ENCODE measurements around the gene FAM163B. TPM values are rescaled to one million over a fixed set of nuclear protein-coding genes. Genes with fewer than 3 reads are reported as not detected.

The FAM163B gene
- not detected for total RNA-seq

- DNase-seq, result peak; percentile 41 to 49
Measured at GRCh38 chr9:133609311-133610098, at the start of gene FAM163B. TSS of gene FAM163B (minus strand) at chr9:133609389. CDS start at chr9:133580223, 29,166 bp downstream.

GRCh38 chr9:133657120-133657661 is 48.0 kb upstream of the FAM163B start:
- H3K9me3 Mint-ChIP-seq, result no peaks in the 10 kb centered on the region
- H3K27ac Mint-ChIP-seq, result no peak overlapping the region
- H3K27me3 Mint-ChIP-seq (ENCODE audit: low read depth), result peaks cover 41% of the 10 kb centered on the region
- DNase-seq (no peak), ATAC-seq (replicated peaks in 1 of 2) (no peak)
- no peak overlapping the region for H3K4me3 Mint-ChIP-seq
- H3K4me1 Mint-ChIP-seq (ENCODE audit: low read depth), result peaks cover 38% of the 10 kb centered on the region
- no peaks in the 10 kb centered on the region for H3K36me3 Mint-ChIP-seq (ENCODE audit: insufficient read depth in 2 of 2)

More at GRCh38 chr9:133609311-133610098, at the start of gene FAM163B:
- Mint-ChIP-seq H3K4me3 (no peak within 1 kb of the TSS), H3K36me3 (ENCODE audit: insufficient read depth in 2 of 2) (no peaks in the 10 kb centered on the region), H3K27ac (no peak within 1 kb of the TSS), H3K4me1 (ENCODE audit: low read depth) (no peaks in the 10 kb centered on the region), H3K27me3 (ENCODE audit: low read depth) (peaks cover 41% of the 10 kb centered on the region), H3K9me3 (no peaks in the 10 kb centered on the region)
- ATAC-seq (replicated peaks in 1 of 2), result peak in 1 of 2 donors; percentile 50

GRCh38 chr9:133656211-133657119 is 47.3 kb upstream of the FAM163B start:
- H3K36me3 Mint-ChIP-seq (ENCODE audit: insufficient read depth in 2 of 2), result no peaks in the 10 kb centered on the region
- ATAC-seq (replicated peaks in 1 of 2) (peak; percentile 53 to 62), DNase-seq (peak; percentile 29 to 32)
- no peak overlapping the region for H3K4me3 Mint-ChIP-seq
- no peaks in the 10 kb centered on the region for H3K9me3 Mint-ChIP-seq
- H3K27ac Mint-ChIP-seq, result no peak overlapping the region
- H3K4me1 Mint-ChIP-seq (ENCODE audit: low read depth), result peaks cover 38% of the 10 kb centered on the region
- peaks cover 41% of the 10 kb centered on the region for H3K27me3 Mint-ChIP-seq (ENCODE audit: low read depth)

GRCh38 chr9:133655701-133656100 is 46.5 kb upstream of the FAM163B start:
- Mint-ChIP-seq H3K27ac (no peak overlapping the region), H3K36me3 (ENCODE audit: insufficient read depth in 2 of 2) (no peaks in the 10 kb centered on the region), H3K4me1 (ENCODE audit: low read depth) (peaks cover 38% of the 10 kb centered on the region), H3K4me3 (no peak overlapping the region), H3K27me3 (ENCODE audit: low read depth) (peaks cover 41% of the 10 kb centered on the region), H3K9me3 (no peaks in the 10 kb centered on the region)
- DNase-seq (no peak), ATAC-seq (replicated peaks in 1 of 2) (no peak)

- Mint-ChIP-seq H3K4me1 (ENCODE audit: low read depth) (peaks cover 36% of the 10 kb centered on the region), H3K9me3 (no peaks in the 10 kb centered on the region), H3K27me3 (ENCODE audit: low read depth) (peaks cover 38% of the 10 kb centered on the region), H3K27ac (no peak overlapping the region), H3K36me3 (ENCODE audit: insufficient read depth in 2 of 2) (no peaks in the 10 kb centered on the region), H3K4me3 (no peak overlapping the region)
- DNase-seq (no peak), ATAC-seq (replicated peaks in 1 of 2) (no peak)
Measured at GRCh38 chr9:133654736-133655657, 45.8 kb upstream of the FAM163B start.

GRCh38 chr9:133653638-133654037 is 44.4 kb upstream of the FAM163B start:
- H3K9me3 Mint-ChIP-seq, result no peaks in the 10 kb centered on the region
- H3K27ac Mint-ChIP-seq, result no peak overlapping the region
- H3K4me3 Mint-ChIP-seq, result no peak overlapping the region
- no peaks in the 10 kb centered on the region for H3K36me3 Mint-ChIP-seq (ENCODE audit: insufficient read depth in 2 of 2)
- peaks cover 24% of the 10 kb centered on the region for H3K4me1 Mint-ChIP-seq (ENCODE audit: low read depth)
- ATAC-seq (replicated peaks in 1 of 2) (no peak), DNase-seq (no peak)
- H3K27me3 Mint-ChIP-seq (ENCODE audit: low read depth), result peaks cover 29% of the 10 kb centered on the region

GRCh38 chr9:133650026-133650425 is 40.8 kb upstream of the FAM163B start:
- DNase-seq (no peak), ATAC-seq (replicated peaks in 1 of 2) (no peak)
- no peaks in the 10 kb centered on the region for H3K9me3 Mint-ChIP-seq
- no peak overlapping the region for H3K4me3 Mint-ChIP-seq
- H3K36me3 Mint-ChIP-seq (ENCODE audit: insufficient read depth in 2 of 2), result no peaks in the 10 kb centered on the region
- H3K27me3 Mint-ChIP-seq (ENCODE audit: low read depth), result no peaks in the 10 kb centered on the region
- no peak overlapping the region for H3K27ac Mint-ChIP-seq
- no peaks in the 10 kb centered on the region for H3K4me1 Mint-ChIP-seq (ENCODE audit: low read depth)

- ATAC-seq (replicated peaks in 1 of 2), result no peak
- Mint-ChIP-seq H3K27me3 (ENCODE audit: low read depth) (no peaks in the 10 kb centered on the region), H3K27ac (no peak overlapping the region), H3K4me3 (no peak overlapping the region), H3K36me3 (ENCODE audit: insufficient read depth in 2 of 2) (no peaks in the 10 kb centered on the region), H3K4me1 (ENCODE audit: low read depth) (no peaks in the 10 kb centered on the region), H3K9me3 (no peaks in the 10 kb centered on the region)
- DNase-seq, result no peak
Measured at GRCh38 chr9:133649194-133649593, 40.0 kb upstream of the FAM163B start.

GRCh38 chr9:133647765-133648469 is 38.7 kb upstream of the FAM163B start:
- Mint-ChIP-seq H3K27ac (no peak overlapping the region), H3K4me3 (no peak overlapping the region), H3K4me1 (ENCODE audit: low read depth) (no peaks in the 10 kb centered on the region), H3K9me3 (no peaks in the 10 kb centered on the region), H3K27me3 (ENCODE audit: low read depth) (no peaks in the 10 kb centered on the region), H3K36me3 (ENCODE audit: insufficient read depth in 2 of 2) (no peaks in the 10 kb centered on the region)
- ATAC-seq (replicated peaks in 1 of 2) (no peak), DNase-seq (no peak)

GRCh38 chr9:133647148-133647547 is 38.0 kb upstream of the FAM163B start:
- Mint-ChIP-seq H3K4me3 (no peak overlapping the region), H3K27me3 (ENCODE audit: low read depth) (no peaks in the 10 kb centered on the region), H3K9me3 (no peaks in the 10 kb centered on the region), H3K36me3 (ENCODE audit: insufficient read depth in 2 of 2) (no peaks in the 10 kb centered on the region), H3K4me1 (ENCODE audit: low read depth) (no peaks in the 10 kb centered on the region), H3K27ac (no peak overlapping the region)
- DNase-seq, result no peak
- no peak for ATAC-seq (replicated peaks in 1 of 2)

GRCh38 chr9:133645021-133645765 is 36.0 kb upstream of the FAM163B start:
- DNase-seq (no peak), ATAC-seq (replicated peaks in 1 of 2) (no peak)
- no peaks in the 10 kb centered on the region for H3K9me3 Mint-ChIP-seq
- no peak overlapping the region for H3K27ac Mint-ChIP-seq
- H3K36me3 Mint-ChIP-seq (ENCODE audit: insufficient read depth in 2 of 2), result no peaks in the 10 kb centered on the region
- no peaks in the 10 kb centered on the region for H3K4me1 Mint-ChIP-seq (ENCODE audit: low read depth)
- H3K27me3 Mint-ChIP-seq (ENCODE audit: low read depth), result no peaks in the 10 kb centered on the region
- no peak overlapping the region for H3K4me3 Mint-ChIP-seq
